Measurements from ENCODE around the gene MDP1.
"Not testable (repeated sequence)": the region's sequence is repeated elsewhere in the genome, so short reads cannot be mapped to it uniquely, and the experiment has no call there.

MDP1 gene

GRCh38 chr14:24255931-24256711 is 40.3 kb upstream of the MDP1 start:
- TF ChIP-seq POLR2A (IDR thresholded peaks at IDR 0.05; ENCODE audit: low read length): no peak
- TF ChIP-seq GATA1 (IDR thresholded peaks at IDR 0.05; ENCODE audit: low read depth, low read length): peak; percentile 77
- peak; percentile 89 to 95 for DNase-seq

- no peak for DNase-seq
- TF ChIP-seq GATA1 (IDR thresholded peaks at IDR 0.05; ENCODE audit: low read depth, low read length) (no peak), POLR2A (IDR thresholded peaks at IDR 0.05; ENCODE audit: low read length) (no peak)
Observed at GRCh38 chr14:24255438-24255837, 39.6 kb upstream of the MDP1 start.

- no peak for DNase-seq
- TF ChIP-seq POLR2A (IDR thresholded peaks at IDR 0.05; ENCODE audit: low read length) (no peak), GATA1 (IDR thresholded peaks at IDR 0.05; ENCODE audit: low read depth, low read length) (no peak)
Observed at GRCh38 chr14:24254630-24255392, 38.9 kb upstream of the MDP1 start.

- DNase-seq: no peak
- TF ChIP-seq POLR2A (IDR thresholded peaks at IDR 0.05; ENCODE audit: low read length) (no peak), GATA1 (IDR thresholded peaks at IDR 0.05; ENCODE audit: low read depth, low read length) (no peak)
Observed at GRCh38 chr14:24253936-24254335, 38.1 kb upstream of the MDP1 start.

GRCh38 chr14:24252289-24253124 is 36.6 kb upstream of the MDP1 start:
- TF ChIP-seq GATA1 (IDR thresholded peaks at IDR 0.05; ENCODE audit: low read depth, low read length) (no peak), POLR2A (IDR thresholded peaks at IDR 0.05; ENCODE audit: low read length) (no peak)
- no peak for DNase-seq

- no peak for DNase-seq
- TF ChIP-seq POLR2A (IDR thresholded peaks at IDR 0.05; ENCODE audit: low read length): no peak
- TF ChIP-seq GATA1 (IDR thresholded peaks at IDR 0.05; ENCODE audit: low read depth, low read length): no peak
Observed at GRCh38 chr14:24251880-24252288, 36.0 kb upstream of the MDP1 start.

GRCh38 chr14:24250354-24250753 is 34.5 kb upstream of the MDP1 start:
- DNase-seq: no peak
- TF ChIP-seq GATA1 (IDR thresholded peaks at IDR 0.05; ENCODE audit: low read depth, low read length): no peak
- no peak for TF ChIP-seq POLR2A (IDR thresholded peaks at IDR 0.05; ENCODE audit: low read length)

- DNase-seq: no peak
- TF ChIP-seq GATA1 (IDR thresholded peaks at IDR 0.05; ENCODE audit: low read depth, low read length) (no peak), POLR2A (IDR thresholded peaks at IDR 0.05; ENCODE audit: low read length) (no peak)
Observed at GRCh38 chr14:24249230-24250021, 33.6 kb upstream of the MDP1 start.

GRCh38 chr14:24247422-24247821 is 31.6 kb upstream of the MDP1 start:
- TF ChIP-seq GATA1 (IDR thresholded peaks at IDR 0.05; ENCODE audit: low read depth, low read length) (no peak), POLR2A (IDR thresholded peaks at IDR 0.05; ENCODE audit: low read length) (no peak)
- DNase-seq: peak; percentile 26 to 53

- no peak for TF ChIP-seq POLR2A (IDR thresholded peaks at IDR 0.05; ENCODE audit: low read length)
- no peak for TF ChIP-seq GATA1 (IDR thresholded peaks at IDR 0.05; ENCODE audit: low read depth, low read length)
- DNase-seq: peak in 1 of 2 experiments; percentile 30
Observed at GRCh38 chr14:24246765-24247212, 30.9 kb upstream of the MDP1 start.

GRCh38 chr14:24245350-24245749 is 29.5 kb upstream of the MDP1 start:
- DNase-seq: not testable (repeated sequence)

GRCh38 chr14:24243336-24243836 is 27.5 kb upstream of the MDP1 start:
- TF ChIP-seq POLR2A (IDR thresholded peaks at IDR 0.05; ENCODE audit: low read length) (no peak), GATA1 (IDR thresholded peaks at IDR 0.05; ENCODE audit: low read depth, low read length) (no peak)
- no peak for DNase-seq

- DNase-seq: peak; percentile 96 to 98
- TF ChIP-seq POLR2A (IDR thresholded peaks at IDR 0.05; ENCODE audit: low read length): no peak
- TF ChIP-seq GATA1 (IDR thresholded peaks at IDR 0.05; ENCODE audit: low read depth, low read length): no peak
Observed at GRCh38 chr14:24241829-24242443, 26.1 kb upstream of the MDP1 start.

Measured in erythroblast (primary cell).